Measurements from ENCODE around the gene SERINC2.
A peak's percentile ranks its signal among the peaks of the same experiment; 100 is the strongest.
"Not testable (repeated sequence)": the region's sequence is repeated elsewhere in the genome, so short reads cannot be mapped to it uniquely, and the experiment has no call there.

Gene SERINC2

GRCh38 chr1:31414980-31415370 lies 2.0 kb downstream of the SERINC2 start:
- no peak for DNase-seq (ENCODE audit: low spot score)

- DNase-seq (ENCODE audit: low spot score), result no peak
Observed at GRCh38 chr1:31415658-31416057, 2.6 kb downstream of the SERINC2 start.

- no peak for DNase-seq (ENCODE audit: low spot score)
Observed at GRCh38 chr1:31416101-31416736, 3.2 kb downstream of the SERINC2 start.

GRCh38 chr1:31417148-31417547 lies 4.1 kb downstream of the SERINC2 start:
- DNase-seq (ENCODE audit: low spot score), result no peak

- no peak for DNase-seq (ENCODE audit: low spot score)
Observed at GRCh38 chr1:31418626-31419323, 5.8 kb downstream of the SERINC2 start.

GRCh38 chr1:31420716-31421115 lies 7.7 kb downstream of the SERINC2 start:
- DNase-seq (ENCODE audit: low spot score), result no peak

GRCh38 chr1:31421371-31422040 lies 8.5 kb downstream of the SERINC2 start:
- no peak for DNase-seq (ENCODE audit: low spot score)

- DNase-seq (ENCODE audit: low spot score), result peak; percentile 42
Observed at GRCh38 chr1:31422505-31423319, 9.7 kb downstream of the SERINC2 start.

GRCh38 chr1:31423418-31423947 lies 10.5 kb downstream of the SERINC2 start:
- no peak for DNase-seq (ENCODE audit: low spot score)

GRCh38 chr1:31424568-31424967 lies 11.6 kb downstream of the SERINC2 start:
- DNase-seq (ENCODE audit: low spot score), result no peak

GRCh38 chr1:31425301-31426081 lies 12.5 kb downstream of the SERINC2 start:
- no peak for DNase-seq (ENCODE audit: low spot score)

- DNase-seq (ENCODE audit: low spot score), result no peak
Observed at GRCh38 chr1:31426249-31426922, 13.4 kb downstream of the SERINC2 start.

GRCh38 chr1:31427322-31427721 lies 14.3 kb downstream of the SERINC2 start:
- no peak for DNase-seq (ENCODE audit: low spot score)

GRCh38 chr1:31428436-31429221 lies 15.6 kb downstream of the SERINC2 start:
- DNase-seq (ENCODE audit: low spot score), result no peak

- no peak for DNase-seq (ENCODE audit: low spot score)
Observed at GRCh38 chr1:31429583-31429982, 16.6 kb downstream of the SERINC2 start.

GRCh38 chr1:31431351-31432257 lies 18.6 kb downstream of the SERINC2 start:
- DNase-seq (ENCODE audit: low spot score), result not testable (repeated sequence)

- no peak for DNase-seq (ENCODE audit: low spot score)
Observed at GRCh38 chr1:31432592-31433395, 19.8 kb downstream of the SERINC2 start.

- DNase-seq (ENCODE audit: low spot score), result no peak
Observed at GRCh38 chr1:31433396-31433930, 20.4 kb downstream of the SERINC2 start.
